Measurements from ENCODE around the gene TENM3.

GRCh38 chr4:182831376-182831775 lies 588.2 kb downstream of the TENM3 start:
- TF ChIP-seq CTCF (IDR thresholded peaks at IDR 0.05) (no peak), POLR2A (IDR thresholded peaks at IDR 0.05) (no peak)

Data from uterus (tissue), 2 donors.